ENCODE data around the gene WRAP53. TPM values are rescaled to one million over a fixed set of nuclear protein-coding genes. Genes with fewer than 3 reads are reported as not detected.

WRAP53 gene
- total and polyA plus RNA-seq, 2 of the 13 experiments (the other 11 are each of a cell fraction or from before 2014, with no cell fraction given) = 7.0 to 19.5 TPM

DNA sequence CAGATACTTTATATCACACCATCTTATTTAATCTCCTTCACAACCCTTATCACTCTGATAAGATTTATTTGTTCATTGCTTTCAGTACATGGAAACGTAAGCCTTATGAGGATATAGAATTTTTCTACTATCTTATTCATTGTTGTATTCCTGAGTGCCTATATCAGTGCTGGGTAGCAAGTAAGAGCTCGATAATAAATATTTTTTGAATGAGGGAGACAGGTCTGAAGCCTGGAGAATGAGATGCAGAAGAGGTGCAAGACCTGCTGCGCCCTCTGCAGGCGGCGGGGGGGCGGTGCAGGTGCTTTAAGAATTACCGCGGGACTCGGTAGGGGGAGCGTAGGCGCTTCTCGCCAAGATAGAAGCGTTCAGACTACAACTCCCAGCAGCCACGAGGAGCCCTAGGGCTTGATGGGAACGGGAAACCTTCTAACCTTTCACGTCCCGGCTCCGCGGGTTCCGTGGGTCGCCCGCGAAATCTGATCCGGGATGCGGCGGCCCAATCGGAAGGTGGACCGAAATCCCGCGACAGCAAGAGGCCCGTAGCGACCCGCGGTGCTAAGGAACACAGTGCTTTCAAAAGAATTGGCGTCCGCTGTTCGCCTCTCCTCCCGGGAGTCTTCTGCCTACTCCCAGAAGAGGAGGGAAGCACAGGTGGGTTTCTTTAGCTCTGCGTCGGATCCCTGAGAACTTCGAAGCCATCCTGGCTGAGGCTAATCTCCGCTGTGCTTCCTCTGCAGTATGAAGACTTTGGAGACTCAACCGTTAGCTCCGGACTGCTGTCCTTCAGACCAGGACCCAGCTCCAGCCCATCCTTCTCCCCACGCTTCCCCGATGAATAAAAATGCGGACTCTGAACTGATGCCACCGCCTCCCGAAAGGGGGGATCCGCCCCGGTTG, at the start of gene WRAP53 (continued):
- TF ChIP-seq, protein P1, sequence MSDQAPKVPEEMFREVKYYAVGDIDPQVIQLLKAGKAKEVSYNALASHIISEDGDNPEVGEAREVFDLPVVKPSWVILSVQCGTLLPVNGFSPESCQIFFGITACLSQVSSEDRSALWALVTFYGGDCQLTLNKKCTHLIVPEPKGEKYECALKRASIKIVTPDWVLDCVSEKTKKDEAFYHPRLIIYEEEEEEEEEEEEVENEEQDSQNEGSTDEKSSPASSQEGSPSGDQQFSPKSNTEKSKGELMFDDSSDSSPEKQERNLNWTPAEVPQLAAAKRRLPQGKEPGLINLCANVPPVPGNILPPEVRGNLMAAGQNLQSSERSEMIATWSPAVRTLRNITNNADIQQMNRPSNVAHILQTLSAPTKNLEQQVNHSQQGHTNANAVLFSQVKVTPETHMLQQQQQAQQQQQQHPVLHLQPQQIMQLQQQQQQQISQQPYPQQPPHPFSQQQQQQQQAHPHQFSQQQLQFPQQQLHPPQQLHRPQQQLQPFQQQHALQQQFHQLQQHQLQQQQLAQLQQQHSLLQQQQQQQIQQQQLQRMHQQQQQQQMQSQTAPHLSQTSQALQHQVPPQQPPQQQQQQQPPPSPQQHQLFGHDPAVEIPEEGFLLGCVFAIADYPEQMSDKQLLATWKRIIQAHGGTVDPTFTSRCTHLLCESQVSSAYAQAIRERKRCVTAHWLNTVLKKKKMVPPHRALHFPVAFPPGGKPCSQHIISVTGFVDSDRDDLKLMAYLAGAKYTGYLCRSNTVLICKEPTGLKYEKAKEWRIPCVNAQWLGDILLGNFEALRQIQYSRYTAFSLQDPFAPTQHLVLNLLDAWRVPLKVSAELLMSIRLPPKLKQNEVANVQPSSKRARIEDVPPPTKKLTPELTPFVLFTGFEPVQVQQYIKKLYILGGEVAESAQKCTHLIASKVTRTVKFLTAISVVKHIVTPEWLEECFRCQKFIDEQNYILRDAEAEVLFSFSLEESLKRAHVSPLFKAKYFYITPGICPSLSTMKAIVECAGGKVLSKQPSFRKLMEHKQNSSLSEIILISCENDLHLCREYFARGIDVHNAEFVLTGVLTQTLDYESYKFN (CRISPR knock-in tag; conservative IDR thresholded peaks at IDR 0.05) = no peak
- TF ChIP-seq PHF5A (CRISPR knock-in tag; IDR thresholded peaks at IDR 0.05; ENCODE audit: low read depth, unreplicated experiment) (no peak), HMGA1 (CRISPR knock-in tag; conservative IDR thresholded peaks at IDR 0.05) (no peak), ZNF160 (CRISPR knock-in tag; IDR thresholded peaks at IDR 0.05) (no peak), PITX1 (CRISPR knock-in tag; IDR thresholded peaks at IDR 0.05) (0 out of 2 replicates have a peak, but pooled peaks have one; percentile 20), NR2F2 (IDR thresholded peaks at IDR 0.05; ENCODE audit: borderline replicate concordance, low read depth) (peak; percentile 72; the same call in 1 of the 2 replicates), TBX2 (CRISPR knock-in tag; IDR thresholded peaks at IDR 0.05; ENCODE audit: borderline replicate concordance) (peak; percentile 21; the same call in 1 of the 2 replicates), RARA (CRISPR knock-in tag; IDR thresholded peaks at IDR 0.05) (no peak)
- TF ChIP-seq, protein P2, sequence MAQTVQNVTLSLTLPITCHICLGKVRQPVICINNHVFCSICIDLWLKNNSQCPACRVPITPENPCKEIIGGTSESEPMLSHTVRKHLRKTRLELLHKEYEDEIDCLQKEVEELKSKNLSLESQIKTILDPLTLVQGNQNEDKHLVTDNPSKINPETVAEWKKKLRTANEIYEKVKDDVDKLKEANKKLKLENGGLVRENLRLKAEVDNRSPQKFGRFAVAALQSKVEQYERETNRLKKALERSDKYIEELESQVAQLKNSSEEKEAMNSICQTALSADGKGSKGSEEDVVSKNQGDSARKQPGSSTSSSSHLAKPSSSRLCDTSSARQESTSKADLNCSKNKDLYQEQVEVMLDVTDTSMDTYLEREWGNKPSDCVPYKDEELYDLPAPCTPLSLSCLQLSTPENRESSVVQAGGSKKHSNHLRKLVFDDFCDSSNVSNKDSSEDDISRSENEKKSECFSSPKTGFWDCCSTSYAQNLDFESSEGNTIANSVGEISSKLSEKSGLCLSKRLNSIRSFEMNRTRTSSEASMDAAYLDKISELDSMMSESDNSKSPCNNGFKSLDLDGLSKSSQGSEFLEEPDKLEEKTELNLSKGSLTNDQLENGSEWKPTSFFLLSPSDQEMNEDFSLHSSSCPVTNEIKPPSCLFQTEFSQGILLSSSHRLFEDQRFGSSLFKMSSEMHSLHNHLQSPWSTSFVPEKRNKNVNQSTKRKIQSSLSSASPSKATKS (CRISPR knock-in tag; IDR thresholded peaks at IDR 0.05) = 0 out of 2 replicates have a peak, but pooled peaks have one; percentile 28
- TF ChIP-seq, protein P3, sequence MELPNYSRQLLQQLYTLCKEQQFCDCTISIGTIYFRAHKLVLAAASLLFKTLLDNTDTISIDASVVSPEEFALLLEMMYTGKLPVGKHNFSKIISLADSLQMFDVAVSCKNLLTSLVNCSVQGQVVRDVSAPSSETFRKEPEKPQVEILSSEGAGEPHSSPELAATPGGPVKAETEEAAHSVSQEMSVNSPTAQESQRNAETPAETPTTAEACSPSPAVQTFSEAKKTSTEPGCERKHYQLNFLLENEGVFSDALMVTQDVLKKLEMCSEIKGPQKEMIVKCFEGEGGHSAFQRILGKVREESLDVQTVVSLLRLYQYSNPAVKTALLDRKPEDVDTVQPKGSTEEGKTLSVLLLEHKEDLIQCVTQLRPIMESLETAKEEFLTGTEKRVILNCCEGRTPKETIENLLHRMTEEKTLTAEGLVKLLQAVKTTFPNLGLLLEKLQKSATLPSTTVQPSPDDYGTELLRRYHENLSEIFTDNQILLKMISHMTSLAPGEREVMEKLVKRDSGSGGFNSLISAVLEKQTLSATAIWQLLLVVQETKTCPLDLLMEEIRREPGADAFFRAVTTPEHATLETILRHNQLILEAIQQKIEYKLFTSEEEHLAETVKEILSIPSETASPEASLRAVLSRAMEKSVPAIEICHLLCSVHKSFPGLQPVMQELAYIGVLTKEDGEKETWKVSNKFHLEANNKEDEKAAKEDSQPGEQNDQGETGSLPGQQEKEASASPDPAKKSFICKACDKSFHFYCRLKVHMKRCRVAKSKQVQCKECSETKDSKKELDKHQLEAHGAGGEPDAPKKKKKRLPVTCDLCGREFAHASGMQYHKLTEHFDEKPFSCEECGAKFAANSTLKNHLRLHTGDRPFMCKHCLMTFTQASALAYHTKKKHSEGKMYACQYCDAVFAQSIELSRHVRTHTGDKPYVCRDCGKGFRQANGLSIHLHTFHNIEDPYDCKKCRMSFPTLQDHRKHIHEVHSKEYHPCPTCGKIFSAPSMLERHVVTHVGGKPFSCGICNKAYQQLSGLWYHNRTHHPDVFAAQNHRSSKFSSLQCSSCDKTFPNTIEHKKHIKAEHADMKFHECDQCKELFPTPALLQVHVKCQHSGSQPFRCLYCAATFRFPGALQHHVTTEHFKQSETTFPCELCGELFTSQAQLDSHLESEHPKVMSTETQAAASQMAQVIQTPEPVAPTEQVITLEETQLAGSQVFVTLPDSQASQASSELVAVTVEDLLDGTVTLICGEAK (IDR thresholded peaks at IDR 0.05) = no peak
- TF ChIP-seq, protein P3 (CRISPR knock-in tag; IDR thresholded peaks at IDR 0.05) = no peak
